Right lung (tissue), 5 donors: ENCODE measurements around the gene CDON. TPM values are rescaled to one million over a fixed set of nuclear protein-coding genes. Genes with fewer than 3 reads are reported as not detected.
"Not testable (repeated sequence)": the region's sequence is repeated elsewhere in the genome, so short reads cannot be mapped to it uniquely, and the experiment has no call there.

ENCODE experiments used
- DNase-seq, 2 donors: peaks; one replicate each; pipeline ENCODE4 v3.0.0-alpha.2; 2013
- polyA plus RNA-seq, 5 donors: library from polyadenylated mRNA; unstranded; fragments of 120-200 nt; gene quantifications; one replicate each; pipeline versions ENCODE4 v1.2.1 to v1.2.3, GENCODE V29; 2013; ENCODE audit warnings: inconsistent platforms in 1 of 5, low replicate concordance in 1 of 5; ENCODE audit not compliant: insufficient read length in 5 of 5, insufficient read depth in 1 of 5

CDON gene
- polyA plus RNA-seq, 5 donors: 8.2 to 13.6 (median 10.4) TPM

- DNase-seq: no peak
Observed at GRCh38 chr11:125998267-125998666, 64.4 kb downstream of the CDON start.

- no peak for DNase-seq
Observed at GRCh38 chr11:125995313-125995712, 67.4 kb downstream of the CDON start.

GRCh38 chr11:125994509-125994908, 68.2 kb downstream of the CDON start:
- no peak for DNase-seq

GRCh38 chr11:125992893-125993292, 69.8 kb downstream of the CDON start:
- no peak for DNase-seq

GRCh38 chr11:125990244-125990643, 72.4 kb downstream of the CDON start:
- DNase-seq: peak in 1 of 2 donors; percentile 40

- DNase-seq: no peak
Observed at GRCh38 chr11:125987066-125987641, 75.5 kb downstream of the CDON start.

GRCh38 chr11:125985956-125986355, 76.7 kb downstream of the CDON start:
- DNase-seq: not testable (repeated sequence)

GRCh38 chr11:125982348-125982730, 80.3 kb downstream of the CDON start:
- no peak for DNase-seq

GRCh38 chr11:125980436-125980835, 82.2 kb downstream of the CDON start:
- DNase-seq: no peak

GRCh38 chr11:125979511-125979910, 83.2 kb downstream of the CDON start:
- no peak for DNase-seq

- no peak for DNase-seq
Observed at GRCh38 chr11:125978778-125979407, 83.8 kb downstream of the CDON start.

- no peak for DNase-seq
Observed at GRCh38 chr11:125978181-125978716, 84.4 kb downstream of the CDON start.

GRCh38 chr11:125977333-125977732, 85.3 kb downstream of the CDON start:
- no peak for DNase-seq

- DNase-seq: no peak
Observed at GRCh38 chr11:125976156-125976555, 86.5 kb downstream of the CDON start.

- DNase-seq: no peak
Observed at GRCh38 chr11:125975634-125976033, 87.0 kb downstream of the CDON start.

GRCh38 chr11:125974284-125974683, 88.4 kb downstream of the CDON start:
- no peak for DNase-seq

- peak in 1 of 2 donors; percentile 51 for DNase-seq
Observed at GRCh38 chr11:125971618-125972017, 91.0 kb downstream of the CDON start.

- DNase-seq: peak; percentile 78 to 79
Observed at GRCh38 chr11:125968354-125968753, 94.3 kb downstream of the CDON start.

- DNase-seq: no peak
Observed at GRCh38 chr11:125967515-125967914, 95.2 kb downstream of the CDON start.

GRCh38 chr11:125960771-125961170, 101.9 kb downstream of the CDON start:
- DNase-seq: no peak

- DNase-seq: no peak
Observed at GRCh38 chr11:125959931-125960330, 102.7 kb downstream of the CDON start.

GRCh38 chr11:125959511-125959910, 103.2 kb downstream of the CDON start:
- no peak for DNase-seq

- DNase-seq: no peak
Observed at GRCh38 chr11:125958872-125959400, 103.7 kb downstream of the CDON start.
